Measurements from ENCODE around the gene ACSS1.

- TF ChIP-seq CTCF (conservative IDR thresholded peaks at IDR 0.05; ENCODE audit: low read depth, low read length) (no peak), EZH2 (IDR thresholded peaks at IDR 0.05; ENCODE audit: low read length, unreplicated experiment) (no peak), EZH2phosphoT487 (IDR thresholded peaks at IDR 0.05; ENCODE audit: borderline replicate concordance, low read length) (no peak)
These were observed 21.2 kb upstream of the ACSS1 start for GRCh38 chr20:25079171-25079570.
